H9 (cell line): ENCODE data around the gene MLPH. TPM values are rescaled to one million over a fixed set of nuclear protein-coding genes. Genes with fewer than 3 reads are reported as not detected.

Experiments
- DNase-seq: peaks from one replicate; pipeline ENCODE4 v3.0.0-alpha.2; 2017
- H2AFZ ChIP-seq: one replicate; pipeline ENCODE4 v1.6.1; 2013; ENCODE audit warnings: mild to moderate bottlenecking, low read length, control low read depth, moderate library complexity
- H2AK5ac ChIP-seq: 2 replicates; pipeline ENCODE4 v1.6.1; 2013; ENCODE audit warnings: low read length, control low read depth, mixed read lengths; ENCODE audit not compliant: insufficient read length
- H2BK120ac ChIP-seq: one replicate; pipeline ENCODE4 v1.6.1; 2013; ENCODE audit warnings: low read depth, mild to moderate bottlenecking, low read length, control low read depth, inconsistent platforms; ENCODE audit not compliant: poor library complexity, severe bottlenecking
- H2BK12ac ChIP-seq: 2 replicates; pipeline ENCODE4 v1.6.1; 2013; ENCODE audit warnings: low read length, control low read depth, mixed read lengths, low read depth; ENCODE audit not compliant: insufficient read length
- H2BK15ac ChIP-seq: 2 replicates; pipeline ENCODE4 v1.6.1; 2013; ENCODE audit warnings: low read depth, low read length, control low read depth
- H2BK20ac ChIP-seq: one replicate; pipeline ENCODE4 v1.6.1; 2013; ENCODE audit warnings: low read depth, mild to moderate bottlenecking, low read length, control low read depth, inconsistent platforms; ENCODE audit not compliant: poor library complexity, severe bottlenecking
- H2BK5ac ChIP-seq: 2 replicates; pipeline ENCODE4 v1.6.1; 2013; ENCODE audit warnings: low read length, control low read depth, mixed read lengths; ENCODE audit not compliant: insufficient read length
- H3K14ac ChIP-seq: 2 replicates; pipeline ENCODE4 v1.6.1; 2013; ENCODE audit warnings: low read length, control low read depth; ENCODE audit not compliant: insufficient read depth
- H3K18ac ChIP-seq: 2 replicates; pipeline ENCODE4 v1.6.1; 2013; ENCODE audit warnings: low read depth, mild to moderate bottlenecking, mixed read lengths, low read length, control low read depth; ENCODE audit not compliant: insufficient read length
- H3K23ac ChIP-seq: 2 replicates; pipeline ENCODE4 v1.6.1; 2013; ENCODE audit warnings: low read length, control low read depth, mixed read lengths, low read depth; ENCODE audit not compliant: insufficient read length
- H3K23me2 ChIP-seq: 2 replicates; pipeline ENCODE4 v1.6.1; 2013; ENCODE audit warnings: low read depth, mild to moderate bottlenecking, mixed read lengths, low read length, control low read depth; ENCODE audit not compliant: insufficient read length, poor library complexity, severe bottlenecking
- H3K27ac ChIP-seq: 2 replicates; pipeline ENCODE4 v1.5.1; 2013; ENCODE audit warnings: low read length, control low read depth, mixed read lengths, low read depth; ENCODE audit not compliant: insufficient read length
- H3K27me3 ChIP-seq: 2 replicates; pipeline ENCODE4 v1.6.1; 2013; ENCODE audit warnings: low read length, control low read depth, inconsistent platforms; ENCODE audit not compliant: insufficient read depth
- H3K4ac ChIP-seq: 2 replicates; pipeline ENCODE4 v1.6.1; 2013; ENCODE audit warnings: low read depth, mild to moderate bottlenecking, control low read depth, inconsistent platforms, low read length, moderate library complexity
- H3K4me1 ChIP-seq: 2 replicates; pipeline ENCODE4 v1.6.1; 2013; ENCODE audit warnings: low read length, control low read depth, inconsistent platforms; ENCODE audit not compliant: insufficient read depth
- H3K4me2 ChIP-seq: 2 replicates; pipeline ENCODE4 v1.6.1; 2013; ENCODE audit warnings: low read length, control low read depth, mixed read lengths; ENCODE audit not compliant: insufficient read length, insufficient read depth
- H3K56ac ChIP-seq: 2 replicates; pipeline ENCODE4 v1.6.1; 2013; ENCODE audit warnings: low read depth, mild to moderate bottlenecking, mixed read lengths, low read length, control low read depth; ENCODE audit not compliant: insufficient read length
- H3K79me1 ChIP-seq: 2 replicates; pipeline ENCODE4 v1.6.1; 2013; ENCODE audit warnings: low read depth, mild to moderate bottlenecking, moderate library complexity, low read length, control low read depth, inconsistent platforms; ENCODE audit not compliant: insufficient read depth, poor library complexity, severe bottlenecking
- H3K79me2 ChIP-seq: 2 replicates; pipeline ENCODE4 v1.6.1; 2013; ENCODE audit warnings: low read length, control low read depth, inconsistent platforms; ENCODE audit not compliant: insufficient read depth
- H3K9ac ChIP-seq: 2 replicates; pipeline ENCODE4 v1.6.1; 2013; ENCODE audit warnings: low read length, control low read depth, mixed read lengths; ENCODE audit not compliant: insufficient read length; ENCODE audit errors: extremely low read depth
- H3K9me3 ChIP-seq: one replicate; pipeline ENCODE4 v1.6.1; 2013; ENCODE audit warnings: low read depth, low read length, inconsistent platforms; ENCODE audit not compliant: control insufficient read depth
- H3T11ph ChIP-seq: one replicate; pipeline ENCODE4 v1.6.1; 2013; ENCODE audit warnings: mild to moderate bottlenecking, low read length, control low read depth, inconsistent platforms
- H4K20me1 ChIP-seq: one replicate; pipeline ENCODE4 v1.6.1; 2013; ENCODE audit not compliant: control insufficient read depth, insufficient read length, insufficient read depth
- H4K5ac ChIP-seq: 2 replicates; pipeline ENCODE4 v1.6.1; 2013; ENCODE audit warnings: low read depth, mild to moderate bottlenecking, mixed read lengths, low read length, control low read depth; ENCODE audit not compliant: insufficient read length
- H4K8ac ChIP-seq: replicated peaks from 2 replicates; pipeline ENCODE4 v1.6.1; 2013; ENCODE audit warnings: low read length, control low read depth, mixed read lengths, low read depth; ENCODE audit not compliant: insufficient read length
- H4K91ac ChIP-seq: 2 replicates; pipeline ENCODE4 v1.6.1; 2013; ENCODE audit warnings: low read depth, mild to moderate bottlenecking, moderate library complexity, mixed read lengths, low read length, control low read depth; ENCODE audit not compliant: insufficient read length
- H3K27ac Mint-ChIP-seq, 3 experiments: 2 replicates in 2 of 3; 3 replicates in 1 of 3; pipeline ENCODE4 v1.8.0; 2020 to 2021; ENCODE audit warnings: mixed read lengths in 3 of 3, mild to moderate bottlenecking in 1 of 3, moderate library complexity in 1 of 3
- H3K27me3 Mint-ChIP-seq: 2 replicates; pipeline ENCODE4 v1.8.0; 2021; ENCODE audit warnings: low read depth, mild to moderate bottlenecking, moderate library complexity, mixed read lengths
- H3K36me3 Mint-ChIP-seq, 3 experiments: 2 replicates in 2 of 3; 3 replicates in 1 of 3; pipeline ENCODE4 v1.8.0; 2020 to 2021; ENCODE audit warnings: low read depth in 3 of 3, mixed read lengths in 3 of 3; ENCODE audit not compliant: insufficient read depth in 1 of 3
- H3K4me1 Mint-ChIP-seq, 2 experiments: 2 replicates each; pipeline ENCODE4 v1.8.0; 2020; ENCODE audit warnings: mixed read lengths in 2 of 2
- H3K4me3 Mint-ChIP-seq, 2 experiments: 2 replicates in 1 of 2; 3 replicates in 1 of 2; pipeline ENCODE4 v1.8.0; 2020 to 2021; ENCODE audit warnings: mild to moderate bottlenecking in 2 of 2, mixed read lengths in 2 of 2, moderate library complexity in 1 of 2
- H3K9me3 Mint-ChIP-seq, 2 experiments: 2 replicates in 1 of 2; 3 replicates in 1 of 2; pipeline ENCODE4 v1.8.0; 2020; ENCODE audit warnings: mild to moderate bottlenecking in 2 of 2, mixed read lengths in 2 of 2, moderate library complexity in 1 of 2
- WGBS: extraction: QIAGEN DNeasy Blood & Tissue Kit; methylation state at CpG from one replicate; pipeline ENCODE4 v1.1.7; 2013; ENCODE audit warnings: missing lambda C conversion rate, low lambda C conversion rate, mixed read lengths; ENCODE audit not compliant: insufficient read length; ENCODE audit errors: extremely low coverage; 5-methylcytosine and 5-hydroxymethylcytosine counted together
- total RNA-seq: library from RNA; stranded (reverse); gene quantifications from 2 replicates; pipeline ENCODE4 v1.2.1, GENCODE V29; 2021
- TF ChIP-seq, protein P1 (sequence below): fragments of 200-600 bp; sonication (generic); conservative IDR thresholded peaks from 3 replicates; pipeline ENCODE4 v1.8.0; 2021; ENCODE audit warnings: antibody characterized with exemption, mild to moderate bottlenecking

MLPH gene
- total RNA-seq, 1 experiment from 2014 or later: 3.4 TPM

DNA sequence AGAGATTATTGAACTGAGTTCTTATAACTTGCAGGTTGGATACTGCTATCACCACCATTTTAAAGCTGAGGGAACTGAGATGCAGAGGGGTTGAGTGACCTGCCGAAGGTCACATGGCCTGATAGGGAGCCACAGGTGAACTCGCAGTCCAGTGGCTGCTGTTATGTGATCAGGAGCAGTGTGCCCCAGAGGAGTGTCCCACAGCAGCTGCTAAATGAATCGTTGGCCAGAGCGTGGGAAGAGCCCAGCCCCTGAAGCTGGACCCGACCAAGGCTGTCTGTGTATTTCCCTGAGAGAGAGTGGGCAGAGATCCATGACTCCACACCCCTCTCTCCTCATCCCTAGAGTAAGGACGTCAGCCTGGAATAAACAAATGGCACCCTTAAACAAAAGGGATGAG, 52.6 kb downstream of the MLPH start:
- Mint-ChIP-seq H3K4me3 (no peak overlapping the region), H3K4me1 (peaks cover 3 to 6% of the 10 kb centered on the region in 2 experiments; a peak in 1 of 4 replicates), H3K9me3 (peaks cover 0 to 3% of the 10 kb centered on the region in 2 experiments; a peak in 2 of 5 replicates), H3K27me3 (peaks cover 5% of the 10 kb centered on the region), H3K27ac (peak overlapping the region in 1 of 3 experiments; percentile 57; a peak in 1 of 7 replicates), H3K36me3 (no peaks in the 10 kb centered on the region; a peak in 1 of 7 replicates)
- Histone ChIP-seq H4K91ac (no peak overlapping the region), H2AK5ac (no peak overlapping the region), H3K4ac (no peak overlapping the region), H3K4me1 (no peaks in the 10 kb centered on the region), H3K9me3 (no peaks in the 10 kb centered on the region), H3K27ac (no peak overlapping the region), H3T11ph (no peak overlapping the region), H3K79me1 (no peaks in the 10 kb centered on the region), H2BK20ac (no peak overlapping the region), H2BK12ac (no peak overlapping the region), H4K8ac (no peak overlapping the region), H3K56ac (no peak overlapping the region), H3K14ac (no peak overlapping the region), H3K23ac (no peak overlapping the region), H4K20me1 (no peaks in the 10 kb centered on the region), H3K23me2 (peaks cover 2% of the 10 kb centered on the region), H3K18ac (no peak overlapping the region), H2BK15ac (no peak overlapping the region), H2AFZ (no peak overlapping the region), H3K9ac (no peak overlapping the region), H3K27me3 (no peaks in the 10 kb centered on the region), H4K5ac (no peak overlapping the region), H3K79me2 (no peaks in the 10 kb centered on the region), H2BK5ac (no peak overlapping the region), H2BK120ac (no peak overlapping the region), H3K4me2 (no peak overlapping the region)
- TF ChIP-seq, protein P1, sequence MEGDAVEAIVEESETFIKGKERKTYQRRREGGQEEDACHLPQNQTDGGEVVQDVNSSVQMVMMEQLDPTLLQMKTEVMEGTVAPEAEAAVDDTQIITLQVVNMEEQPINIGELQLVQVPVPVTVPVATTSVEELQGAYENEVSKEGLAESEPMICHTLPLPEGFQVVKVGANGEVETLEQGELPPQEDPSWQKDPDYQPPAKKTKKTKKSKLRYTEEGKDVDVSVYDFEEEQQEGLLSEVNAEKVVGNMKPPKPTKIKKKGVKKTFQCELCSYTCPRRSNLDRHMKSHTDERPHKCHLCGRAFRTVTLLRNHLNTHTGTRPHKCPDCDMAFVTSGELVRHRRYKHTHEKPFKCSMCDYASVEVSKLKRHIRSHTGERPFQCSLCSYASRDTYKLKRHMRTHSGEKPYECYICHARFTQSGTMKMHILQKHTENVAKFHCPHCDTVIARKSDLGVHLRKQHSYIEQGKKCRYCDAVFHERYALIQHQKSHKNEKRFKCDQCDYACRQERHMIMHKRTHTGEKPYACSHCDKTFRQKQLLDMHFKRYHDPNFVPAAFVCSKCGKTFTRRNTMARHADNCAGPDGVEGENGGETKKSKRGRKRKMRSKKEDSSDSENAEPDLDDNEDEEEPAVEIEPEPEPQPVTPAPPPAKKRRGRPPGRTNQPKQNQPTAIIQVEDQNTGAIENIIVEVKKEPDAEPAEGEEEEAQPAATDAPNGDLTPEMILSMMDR: no peak
- DNase-seq: no peak
- no CpG with 5 or more reads among the region's 6 CpGs for WGBS
